ENCODE data around the gene VRTN. TPM values are rescaled to one million over a fixed set of nuclear protein-coding genes. Genes with fewer than 3 reads are reported as not detected.
A peak's percentile ranks its signal among the peaks of the same experiment; 100 is the strongest.

VRTN gene, protein sequence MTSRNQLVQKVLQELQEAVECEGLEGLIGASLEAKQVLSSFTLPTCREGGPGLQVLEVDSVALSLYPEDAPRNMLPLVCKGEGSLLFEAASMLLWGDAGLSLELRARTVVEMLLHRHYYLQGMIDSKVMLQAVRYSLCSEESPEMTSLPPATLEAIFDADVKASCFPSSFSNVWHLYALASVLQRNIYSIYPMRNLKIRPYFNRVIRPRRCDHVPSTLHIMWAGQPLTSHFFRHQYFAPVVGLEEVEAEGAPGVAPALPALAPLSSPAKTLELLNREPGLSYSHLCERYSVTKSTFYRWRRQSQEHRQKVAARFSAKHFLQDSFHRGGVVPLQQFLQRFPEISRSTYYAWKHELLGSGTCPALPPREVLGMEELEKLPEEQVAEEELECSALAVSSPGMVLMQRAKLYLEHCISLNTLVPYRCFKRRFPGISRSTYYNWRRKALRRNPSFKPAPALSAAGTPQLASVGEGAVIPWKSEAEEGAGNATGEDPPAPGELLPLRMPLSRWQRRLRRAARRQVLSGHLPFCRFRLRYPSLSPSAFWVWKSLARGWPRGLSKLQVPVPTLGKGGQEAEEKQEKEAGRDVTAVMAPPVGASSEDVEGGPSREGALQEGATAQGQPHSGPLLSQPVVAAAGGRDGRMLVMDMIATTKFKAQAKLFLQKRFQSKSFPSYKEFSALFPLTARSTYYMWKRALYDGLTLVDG
- polyA plus RNA-seq (2011; rRNA removed): not detected in 2 replicates
- not detected in 2 replicates for polyA minus RNA-seq (2011; rRNA and poly(A)+ RNA removed)

DNA sequence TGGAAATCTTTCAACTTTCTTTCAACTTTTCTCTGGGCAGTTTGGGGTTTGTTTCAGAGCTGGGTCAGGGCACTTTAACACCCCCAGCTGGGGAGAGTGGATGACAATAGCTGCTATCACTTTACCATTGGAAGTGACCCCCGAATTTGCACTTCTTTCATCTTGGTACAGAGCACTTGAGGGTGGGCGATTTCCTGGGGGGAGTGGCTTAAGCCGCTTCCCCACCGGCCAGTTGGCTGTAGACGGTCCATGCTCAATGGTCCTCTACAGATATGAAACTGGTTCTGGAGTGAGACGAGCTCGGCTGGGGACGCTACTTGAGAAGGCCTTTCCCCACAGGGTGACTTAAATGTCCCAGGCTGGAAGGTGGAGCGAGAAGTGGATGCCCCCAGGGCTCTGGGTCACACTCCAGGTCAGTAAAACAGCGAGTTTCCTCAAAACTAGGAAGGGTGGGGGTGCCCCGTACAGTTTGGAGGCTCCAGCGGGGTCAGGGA, at the start of gene VRTN:
Gene VRTN (plus strand): TSS at position 231 of the 494 bp plus-strand sequence. CDS start 8,313 bp downstream, outside the sequence.
- TF ChIP-seq, protein P1, sequence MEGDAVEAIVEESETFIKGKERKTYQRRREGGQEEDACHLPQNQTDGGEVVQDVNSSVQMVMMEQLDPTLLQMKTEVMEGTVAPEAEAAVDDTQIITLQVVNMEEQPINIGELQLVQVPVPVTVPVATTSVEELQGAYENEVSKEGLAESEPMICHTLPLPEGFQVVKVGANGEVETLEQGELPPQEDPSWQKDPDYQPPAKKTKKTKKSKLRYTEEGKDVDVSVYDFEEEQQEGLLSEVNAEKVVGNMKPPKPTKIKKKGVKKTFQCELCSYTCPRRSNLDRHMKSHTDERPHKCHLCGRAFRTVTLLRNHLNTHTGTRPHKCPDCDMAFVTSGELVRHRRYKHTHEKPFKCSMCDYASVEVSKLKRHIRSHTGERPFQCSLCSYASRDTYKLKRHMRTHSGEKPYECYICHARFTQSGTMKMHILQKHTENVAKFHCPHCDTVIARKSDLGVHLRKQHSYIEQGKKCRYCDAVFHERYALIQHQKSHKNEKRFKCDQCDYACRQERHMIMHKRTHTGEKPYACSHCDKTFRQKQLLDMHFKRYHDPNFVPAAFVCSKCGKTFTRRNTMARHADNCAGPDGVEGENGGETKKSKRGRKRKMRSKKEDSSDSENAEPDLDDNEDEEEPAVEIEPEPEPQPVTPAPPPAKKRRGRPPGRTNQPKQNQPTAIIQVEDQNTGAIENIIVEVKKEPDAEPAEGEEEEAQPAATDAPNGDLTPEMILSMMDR (IDR thresholded peaks at IDR 0.05; ENCODE audit: insufficient read depth, low read depth, low read length): no peak
- CTCF ChIA-PET: interaction anchor here (0.9 kb wide), 1 partner anchor 15 kb away, joined by 3 read pairs; no protein-coding TSS in a partner anchor
- Histone ChIP-seq H3K4me3 (ENCODE audit: low read depth, low read length) (no peak within 1 kb of the TSS), H3K36me3 (ENCODE audit: control insufficient read depth, insufficient read depth, low read length) (no peaks in the 10 kb centered on the region), H3K27me3 (ENCODE audit: control insufficient read depth, insufficient read depth, low read length) (peaks cover 32% of the 10 kb centered on the region)
- POLR2A ChIA-PET: interaction anchor here (0.5 kb wide), 1 partner anchor 108 kb away, joined by 4 read pairs; no protein-coding TSS in a partner anchor
- DNase-seq (ENCODE audit: low read depth): no peak

DNA sequence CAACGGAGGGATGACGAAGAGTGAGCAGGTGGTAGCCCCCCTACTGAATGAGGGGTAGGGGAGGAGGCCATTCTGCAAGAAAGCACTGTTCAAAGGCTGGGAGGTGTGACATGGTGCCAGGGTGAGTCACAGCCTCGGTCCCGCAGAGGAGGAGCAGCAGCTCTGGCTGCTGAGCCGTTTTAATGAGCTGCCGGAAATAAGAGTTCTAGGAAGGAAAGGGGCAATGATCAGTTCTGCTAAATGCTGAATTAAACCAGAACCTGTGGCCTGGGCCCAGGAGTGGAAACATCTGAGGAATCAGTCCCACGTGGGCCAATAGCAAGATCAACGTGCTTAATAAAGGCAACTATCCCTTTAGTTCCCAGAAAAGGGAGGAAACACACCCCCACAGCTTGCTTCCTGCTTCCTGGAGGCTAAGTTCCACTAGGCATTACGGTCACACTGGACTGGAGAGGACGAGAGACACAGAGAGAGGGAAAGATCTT, 49.2 kb upstream of the VRTN start:
- TF ChIP-seq, protein P1 (IDR thresholded peaks at IDR 0.05; ENCODE audit: insufficient read depth, low read depth, low read length): no peak
- no peak for DNase-seq (ENCODE audit: low read depth)
- H3K27me3 ChIP-seq (ENCODE audit: control insufficient read depth, insufficient read depth, low read length): no peaks in the 10 kb centered on the region
- H3K36me3 ChIP-seq (ENCODE audit: control insufficient read depth, insufficient read depth, low read length): peaks cover 10% of the 10 kb centered on the region
- H3K4me3 ChIP-seq (ENCODE audit: low read depth, low read length): no peak overlapping the region
- POLR2A ChIA-PET: no interaction called here
- CTCF ChIA-PET: interaction anchor here (1.5 kb wide), 1 partner anchor 10 kb away, joined by 3 read pairs; no protein-coding TSS in a partner anchor

DNA sequence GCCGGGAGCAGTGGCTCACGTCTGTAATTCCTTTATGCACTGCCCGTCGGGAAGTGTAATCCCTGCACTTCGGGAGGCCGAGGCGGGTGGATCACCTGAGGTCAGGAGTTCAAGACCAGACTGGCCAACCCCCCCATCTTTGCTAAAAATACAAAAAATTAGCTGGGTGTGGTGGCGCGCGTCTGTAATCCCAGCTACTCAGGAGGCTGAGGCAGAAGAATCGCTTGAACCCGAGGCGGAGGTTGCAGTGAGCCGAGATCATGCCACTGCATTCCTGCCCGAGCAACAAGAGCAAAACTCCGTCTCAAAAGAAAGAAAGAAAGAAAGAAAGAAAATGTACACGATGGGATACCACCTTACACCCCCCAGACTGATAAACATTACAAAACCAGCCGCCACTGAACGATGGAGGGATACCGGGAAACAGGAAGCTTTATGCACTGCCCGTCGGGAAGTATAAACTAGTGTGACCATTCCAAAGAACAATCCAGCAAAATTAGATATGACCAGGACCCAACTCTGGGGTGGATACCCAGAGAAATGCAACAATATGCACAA, 46.6 kb upstream of the VRTN start:
- TF ChIP-seq, protein P1 (IDR thresholded peaks at IDR 0.05; ENCODE audit: insufficient read depth, low read depth, low read length): no peak
- POLR2A ChIA-PET: no interaction called here
- no peak for DNase-seq (ENCODE audit: low read depth)
- peaks cover 6% of the 10 kb centered on the region for H3K36me3 ChIP-seq (ENCODE audit: control insufficient read depth, insufficient read depth, low read length)
- no peaks in the 10 kb centered on the region for H3K27me3 ChIP-seq (ENCODE audit: control insufficient read depth, insufficient read depth, low read length)
- CTCF ChIA-PET: interaction anchor here (1.2 to 4.3 kb wide), 4 partner anchors 11 to 199 kb away, joined by 3 to 16 read pairs (median 4); no protein-coding TSS in a partner anchor
- peak overlapping the region; percentile 91 for H3K4me3 ChIP-seq (ENCODE audit: low read depth, low read length)

DNA sequence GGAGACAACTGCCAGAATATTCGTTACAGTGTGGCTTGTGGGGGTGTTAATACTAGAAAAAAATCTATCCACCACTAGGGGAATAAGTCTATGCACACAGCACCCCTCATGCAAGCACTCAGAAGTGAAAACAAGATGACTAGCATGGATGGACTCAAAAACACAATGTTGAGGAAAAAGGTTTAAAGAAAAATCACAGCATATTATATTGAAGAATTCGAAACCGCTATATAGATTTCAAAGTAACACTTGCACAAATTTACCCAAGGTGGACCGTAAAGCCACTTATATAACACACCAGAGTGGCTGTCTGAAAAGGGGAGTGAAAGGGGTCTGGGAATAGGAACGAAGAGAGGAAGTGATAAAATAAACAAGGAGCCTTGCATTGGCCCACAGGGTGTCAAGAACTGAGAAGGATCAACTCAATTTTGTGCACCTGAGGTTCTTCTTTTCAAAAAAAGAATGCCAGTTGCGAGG, 46.1 kb upstream of the VRTN start:
- POLR2A ChIA-PET: interaction anchor here (0.8 kb wide), 1 partner anchor 1278 kb away, joined by 3 read pairs; no protein-coding TSS in a partner anchor

More for the DNA sequence above, 46.1 kb upstream of the VRTN start:
- no peaks in the 10 kb centered on the region for H3K27me3 ChIP-seq (ENCODE audit: control insufficient read depth, insufficient read depth, low read length)
- DNase-seq (ENCODE audit: low read depth): no peak
- CTCF ChIA-PET: interaction anchor here (0.7 to 4.3 kb wide), 12 partner anchors 8 to 200 kb away, joined by 3 to 16 read pairs (median 4); no protein-coding TSS in a partner anchor
- peak overlapping the region; percentile 91 for H3K4me3 ChIP-seq (ENCODE audit: low read depth, low read length)
- TF ChIP-seq, protein P1 (IDR thresholded peaks at IDR 0.05; ENCODE audit: insufficient read depth, low read depth, low read length): peak; percentile 61
- peaks cover 6% of the 10 kb centered on the region for H3K36me3 ChIP-seq (ENCODE audit: control insufficient read depth, insufficient read depth, low read length)
